DND-41 (cell line): ENCODE measurements around the gene C1orf116.

Experiments
- ATAC-seq: fragments of 200-7000 bp; cut with Tn5 transposase; 3 replicates; pipeline ENCODE4 v1.9.1; 2021; ENCODE audit warnings: low read depth; ENCODE audit not compliant: insufficient read depth
- DNase-seq: peaks from one replicate; pipeline ENCODE4 v3.0.0-alpha.2; 2020
- H2AFZ ChIP-seq: 2 replicates; pipeline ENCODE4 v1.6.0; 2012; ENCODE audit warnings: low read depth, low read length
- H3K27ac ChIP-seq: 2 replicates; pipeline ENCODE4 v1.5.1; 2012; ENCODE audit warnings: low read length, inconsistent platforms
- H3K27me3 ChIP-seq: fragments of 200-600 bp; sonication (generic); 2 replicates; pipeline ENCODE4 v1.6.0; 2012; ENCODE audit warnings: low read length, mild to moderate bottlenecking, inconsistent platforms; ENCODE audit not compliant: insufficient read depth, poor library complexity
- H3K36me3 ChIP-seq: 2 replicates; pipeline ENCODE4 v1.5.1; 2012; ENCODE audit warnings: low read length, inconsistent platforms; ENCODE audit not compliant: insufficient read depth
- H3K4me1 ChIP-seq: 2 replicates; pipeline ENCODE4 v1.5.1; 2012; ENCODE audit warnings: mild to moderate bottlenecking, low read length; ENCODE audit not compliant: insufficient read depth
- H3K4me2 ChIP-seq: 2 replicates; pipeline ENCODE4 v1.6.0; 2012; ENCODE audit warnings: mild to moderate bottlenecking, moderate library complexity, low read length, inconsistent platforms; ENCODE audit not compliant: insufficient read depth
- H3K4me3 ChIP-seq, 2 experiments: fragments of 200-600 bp in 1 of 2; shearing (Covaris generic) in 1 of 2; 2 replicates each; pipeline ENCODE4 v1.5.1; 2012 to 2016; ENCODE audit warnings: inconsistent platforms in 2 of 2, low read length in 2 of 2, mild to moderate bottlenecking in 2 of 2, low read depth in 1 of 2, moderate library complexity in 1 of 2
- H3K79me2 ChIP-seq: 2 replicates; pipeline ENCODE4 v1.6.0; 2012; ENCODE audit warnings: low read length, inconsistent platforms; ENCODE audit not compliant: insufficient read depth
- H3K9ac ChIP-seq: 2 replicates; pipeline ENCODE4 v1.6.0; 2012; ENCODE audit warnings: low read depth, mild to moderate bottlenecking, inconsistent platforms, low read length, moderate library complexity
- H3K9me3 ChIP-seq: 2 replicates; pipeline ENCODE4 v1.5.1; 2012; ENCODE audit warnings: low read length, moderate library complexity, mild to moderate bottlenecking, inconsistent platforms; ENCODE audit not compliant: insufficient read depth, severe bottlenecking
- H4K20me1 ChIP-seq: 2 replicates; pipeline ENCODE4 v1.6.0; 2012; ENCODE audit warnings: low read length; ENCODE audit not compliant: insufficient read depth
- EZH2 ChIP-seq: IDR thresholded peaks from 3 replicates; pipeline ENCODE4 v1.6.1; 2012; ENCODE audit warnings: borderline replicate concordance, low read depth, mild to moderate bottlenecking, moderate library complexity, low read length, inconsistent platforms; ENCODE audit not compliant: severe bottlenecking
- TF ChIP-seq, protein P1 (sequence below): IDR thresholded peaks from 2 replicates; pipeline ENCODE4 v1.5.1; 2012; ENCODE audit warnings: borderline replicate concordance, low read length, moderate library complexity, mild to moderate bottlenecking; ENCODE audit not compliant: poor library complexity, severe bottlenecking; ENCODE audit errors: extremely low read depth

C1orf116 gene

DNA sequence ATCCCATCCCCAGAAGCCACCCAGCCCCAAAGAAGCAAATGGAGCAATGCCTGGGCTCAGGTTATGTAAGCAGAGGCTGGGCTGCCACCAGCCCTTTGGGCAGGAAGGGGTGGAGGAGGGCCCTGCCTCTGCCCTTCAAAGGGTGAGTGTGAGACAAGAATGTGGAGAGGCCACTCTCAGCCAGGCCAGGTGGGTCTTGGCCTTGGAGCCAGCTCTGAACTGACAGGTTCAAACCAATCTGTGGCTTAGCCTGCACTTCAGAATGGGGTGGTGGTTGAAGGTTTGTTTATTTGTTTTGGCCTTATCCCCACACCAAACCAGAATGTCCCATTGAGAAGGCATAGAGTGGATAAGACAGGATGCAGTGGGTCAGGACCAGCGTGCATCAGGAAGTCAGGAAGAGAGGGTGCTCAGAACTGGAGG is 29.8 kb downstream of the C1orf116 start:
- TF ChIP-seq, protein P1, sequence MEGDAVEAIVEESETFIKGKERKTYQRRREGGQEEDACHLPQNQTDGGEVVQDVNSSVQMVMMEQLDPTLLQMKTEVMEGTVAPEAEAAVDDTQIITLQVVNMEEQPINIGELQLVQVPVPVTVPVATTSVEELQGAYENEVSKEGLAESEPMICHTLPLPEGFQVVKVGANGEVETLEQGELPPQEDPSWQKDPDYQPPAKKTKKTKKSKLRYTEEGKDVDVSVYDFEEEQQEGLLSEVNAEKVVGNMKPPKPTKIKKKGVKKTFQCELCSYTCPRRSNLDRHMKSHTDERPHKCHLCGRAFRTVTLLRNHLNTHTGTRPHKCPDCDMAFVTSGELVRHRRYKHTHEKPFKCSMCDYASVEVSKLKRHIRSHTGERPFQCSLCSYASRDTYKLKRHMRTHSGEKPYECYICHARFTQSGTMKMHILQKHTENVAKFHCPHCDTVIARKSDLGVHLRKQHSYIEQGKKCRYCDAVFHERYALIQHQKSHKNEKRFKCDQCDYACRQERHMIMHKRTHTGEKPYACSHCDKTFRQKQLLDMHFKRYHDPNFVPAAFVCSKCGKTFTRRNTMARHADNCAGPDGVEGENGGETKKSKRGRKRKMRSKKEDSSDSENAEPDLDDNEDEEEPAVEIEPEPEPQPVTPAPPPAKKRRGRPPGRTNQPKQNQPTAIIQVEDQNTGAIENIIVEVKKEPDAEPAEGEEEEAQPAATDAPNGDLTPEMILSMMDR, result no peak
- TF ChIP-seq EZH2, result no peak
- no peaks in the 10 kb centered on the region for H3K4me1 ChIP-seq

DNA sequence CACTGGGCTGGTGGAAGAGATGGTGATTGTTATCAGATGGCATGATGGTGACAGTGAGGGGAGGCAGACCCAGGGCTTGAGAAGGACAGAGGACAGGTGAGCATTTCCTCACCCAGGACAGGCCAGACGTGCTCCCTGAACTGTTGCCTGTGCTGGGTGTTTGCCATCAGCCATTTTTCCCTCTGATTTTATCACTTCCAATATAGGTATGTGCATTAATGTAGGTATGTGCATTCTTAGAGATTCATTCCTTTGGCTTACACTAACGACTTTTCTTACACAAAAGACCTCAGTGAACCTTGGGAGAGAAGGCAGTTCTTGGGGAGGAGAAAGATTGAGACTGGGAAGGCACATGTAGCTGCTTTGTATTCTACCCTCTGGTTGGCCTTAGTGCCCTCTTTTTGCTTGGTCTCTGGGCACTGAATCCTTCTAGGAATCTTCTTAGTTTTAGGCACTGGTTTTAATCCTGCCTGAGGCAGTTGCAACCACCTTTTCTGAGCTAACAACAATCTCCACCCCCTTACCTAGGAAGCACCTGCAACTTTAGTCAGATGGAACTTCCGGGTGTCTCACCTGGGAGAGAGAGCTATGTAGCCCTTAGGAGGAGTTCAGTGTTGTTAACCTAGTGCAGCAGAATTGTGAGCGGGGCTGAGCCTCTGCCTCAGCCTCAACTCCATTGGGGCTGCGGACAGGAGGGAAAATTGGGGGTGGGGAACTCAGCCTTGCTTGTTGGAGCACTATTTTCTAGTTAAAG is 30.9 kb downstream of the C1orf116 start:
- peaks cover 6% of the 10 kb centered on the region for H3K27me3 ChIP-seq
- H3K36me3 ChIP-seq, result no peaks in the 10 kb centered on the region

More for the DNA sequence above, 29.8 kb downstream of the C1orf116 start:
- Histone ChIP-seq H3K4me2 (no peak overlapping the region), H3K27ac (no peak overlapping the region), H3K79me2 (no peaks in the 10 kb centered on the region), H3K4me3 (no peak overlapping the region), H3K9me3 (no peaks in the 10 kb centered on the region), H4K20me1 (no peaks in the 10 kb centered on the region), H2AFZ (no peak overlapping the region), H3K27me3 (peaks cover 6% of the 10 kb centered on the region), H3K36me3 (no peaks in the 10 kb centered on the region), H3K9ac (no peak overlapping the region)
- DNase-seq (no peak), ATAC-seq (no peak)

DNA sequence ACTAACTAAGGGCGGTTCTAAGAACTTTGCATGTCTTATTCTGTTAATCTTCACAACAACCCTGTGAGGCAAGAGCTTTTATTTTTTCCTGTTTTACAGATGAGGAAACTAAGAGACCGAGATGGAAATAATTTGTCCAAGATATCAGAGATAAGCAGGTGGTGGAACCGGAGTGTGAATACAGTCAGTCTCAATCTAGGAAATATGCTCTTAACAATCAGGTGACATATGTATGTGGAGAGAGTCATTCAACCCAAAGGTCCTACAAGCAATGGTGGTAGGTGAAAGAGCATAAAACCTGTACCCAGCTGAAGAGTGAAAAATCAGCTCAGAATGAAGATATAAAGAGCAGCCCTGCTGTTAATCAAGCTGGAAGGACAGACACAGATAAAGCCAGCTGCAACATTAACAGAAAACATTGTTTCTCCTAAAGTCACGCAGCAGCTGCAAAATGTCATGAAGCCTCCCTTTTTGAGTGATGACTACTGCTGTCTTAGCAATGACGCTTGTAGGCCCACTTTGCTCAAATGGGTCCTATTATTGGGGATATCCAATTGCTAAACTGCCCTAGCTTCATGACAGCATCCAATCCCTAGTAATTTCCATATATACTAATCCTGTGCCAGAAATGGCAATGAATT is 31.8 kb downstream of the C1orf116 start:
- Histone ChIP-seq H3K4me2 (no peak overlapping the region), H3K27me3 (peaks cover 6% of the 10 kb centered on the region), H3K4me1 (no peaks in the 10 kb centered on the region), H2AFZ (no peak overlapping the region), H3K36me3 (no peaks in the 10 kb centered on the region), H3K9ac (no peak overlapping the region), H3K4me3 (no peak overlapping the region), H4K20me1 (no peaks in the 10 kb centered on the region), H3K27ac (no peak overlapping the region), H3K79me2 (no peaks in the 10 kb centered on the region), H3K9me3 (no peaks in the 10 kb centered on the region)
- ATAC-seq (no peak), DNase-seq (no peak)
- TF ChIP-seq, protein P1, result no peak
- no peak for TF ChIP-seq EZH2

More for the DNA sequence above, 30.9 kb downstream of the C1orf116 start:
- no peak for TF ChIP-seq EZH2
- TF ChIP-seq, protein P1, result no peak
- DNase-seq (no peak), ATAC-seq (no peak)
- Histone ChIP-seq H3K4me1 (no peaks in the 10 kb centered on the region), H2AFZ (no peak overlapping the region), H3K27ac (no peak overlapping the region), H3K9ac (no peak overlapping the region), H3K9me3 (no peaks in the 10 kb centered on the region), H3K79me2 (no peaks in the 10 kb centered on the region), H3K4me3 (no peak overlapping the region), H4K20me1 (no peaks in the 10 kb centered on the region), H3K4me2 (no peak overlapping the region)
